GM21576 (cell line): Measurements from ENCODE around the gene ERBB4.

ENCODE experiments used
- ATAC-seq: cut with Tn5 transposase; IDR thresholded peaks from one replicate; pipeline ENCODE4 v1.9.1; 2021; ENCODE audit warnings: mild to moderate bottlenecking, moderate library complexity; ENCODE audit not compliant: unreplicated experiment

ERBB4 gene

DNA sequence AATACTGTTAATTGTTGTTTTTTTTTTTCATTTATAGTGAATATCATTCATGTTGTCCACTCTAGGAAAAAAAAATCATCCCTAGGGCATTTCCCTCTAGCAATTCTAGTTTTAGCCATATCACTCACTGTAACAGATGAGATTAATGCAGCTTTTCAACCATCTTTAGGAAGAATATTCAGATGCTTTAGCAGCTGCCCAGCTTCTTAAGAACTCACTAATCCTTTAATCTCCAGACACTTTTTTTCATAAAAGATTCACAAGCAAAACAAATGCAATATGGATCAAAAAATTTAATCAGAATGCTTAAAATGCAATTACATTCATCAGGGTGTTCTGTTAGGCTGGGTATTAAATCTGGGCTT is 692.6 kb downstream of the ERBB4 start:
- ATAC-seq: no peak

- no peak for ATAC-seq
These were observed 693.1 kb downstream of the ERBB4 start for GRCh38 chr2:211845338-211846035.

DNA sequence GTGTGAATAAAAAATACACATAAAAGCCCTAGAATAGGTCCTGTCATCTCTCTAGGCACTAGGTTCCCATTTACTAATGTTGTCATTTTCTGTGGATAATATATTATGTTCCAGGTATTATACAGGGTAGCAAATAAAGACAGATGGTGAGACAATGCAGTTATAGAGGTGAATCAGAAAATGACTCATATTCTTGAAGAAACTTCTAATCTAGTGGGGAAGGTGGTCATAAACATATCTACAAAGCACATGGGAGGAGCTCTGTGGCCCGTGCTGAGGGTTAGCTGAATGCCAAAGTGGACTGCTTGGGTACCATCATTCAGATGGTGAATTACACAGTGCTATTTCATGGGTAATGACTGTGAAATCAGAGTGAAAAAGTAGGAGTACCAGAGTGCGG is 700.9 kb downstream of the ERBB4 start:
- ATAC-seq: no peak

DNA sequence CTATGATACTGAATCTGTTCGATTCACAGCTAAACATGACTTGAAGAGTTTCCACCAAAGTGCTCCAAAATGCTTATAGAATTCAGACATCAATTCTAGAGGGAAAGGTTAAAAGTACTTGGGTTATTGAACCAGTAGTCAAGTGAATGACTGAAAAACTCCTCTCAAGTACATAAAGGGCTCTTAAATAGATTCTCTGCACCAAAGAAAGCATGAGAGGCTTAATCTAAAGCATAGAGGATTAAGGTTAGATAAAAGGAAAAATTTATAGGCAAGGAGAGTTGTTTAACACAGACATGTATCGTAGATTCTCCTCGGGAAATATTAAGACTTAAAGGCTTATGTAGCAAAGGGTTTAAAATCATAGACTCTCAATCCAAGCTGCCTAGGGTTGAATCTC is 701.4 kb downstream of the ERBB4 start:
- ATAC-seq: no peak

DNA sequence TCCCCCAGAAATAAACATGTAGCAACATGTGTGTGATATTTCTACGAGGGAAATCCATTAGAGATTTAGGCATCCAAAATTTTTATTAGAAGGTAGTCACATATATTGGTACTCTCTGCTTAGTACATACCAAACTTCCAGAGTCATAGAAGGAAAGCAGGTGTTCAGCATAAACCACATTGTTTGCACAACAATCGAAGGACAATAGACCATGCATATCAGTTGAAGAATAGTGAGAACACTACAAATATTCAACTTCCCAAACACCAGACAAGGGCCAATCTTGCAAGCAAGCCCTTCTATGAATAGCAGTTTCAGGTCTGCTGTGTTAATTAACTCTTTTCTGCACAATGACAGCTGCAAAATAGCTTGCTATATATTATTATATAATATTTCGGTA is 702.2 kb downstream of the ERBB4 start:
- ATAC-seq: no peak

- no peak for ATAC-seq
These were observed 702.9 kb downstream of the ERBB4 start for GRCh38 chr2:211835695-211836094.

GRCh38 chr2:211833582-211834279 is 704.9 kb downstream of the ERBB4 start:
- ATAC-seq: no peak

DNA sequence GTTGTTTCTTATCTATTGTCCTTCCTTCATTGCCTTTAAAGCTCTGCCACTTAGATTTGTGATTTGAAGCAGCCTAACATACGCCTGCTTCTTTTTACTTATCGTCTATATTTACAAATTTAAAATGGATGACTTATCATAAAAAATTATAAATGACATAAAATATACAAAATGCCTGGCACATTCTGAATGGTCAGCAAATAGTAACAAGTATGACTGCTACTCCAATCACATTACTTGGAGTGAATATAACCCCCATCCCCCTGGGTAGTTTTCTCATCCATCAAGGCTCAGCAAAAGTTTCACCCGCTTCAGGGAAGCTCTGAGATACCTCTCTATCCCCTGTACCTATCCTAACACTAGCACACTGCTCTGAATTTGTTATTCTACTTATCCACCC is 708.9 kb downstream of the ERBB4 start:
- ATAC-seq: no peak

DNA sequence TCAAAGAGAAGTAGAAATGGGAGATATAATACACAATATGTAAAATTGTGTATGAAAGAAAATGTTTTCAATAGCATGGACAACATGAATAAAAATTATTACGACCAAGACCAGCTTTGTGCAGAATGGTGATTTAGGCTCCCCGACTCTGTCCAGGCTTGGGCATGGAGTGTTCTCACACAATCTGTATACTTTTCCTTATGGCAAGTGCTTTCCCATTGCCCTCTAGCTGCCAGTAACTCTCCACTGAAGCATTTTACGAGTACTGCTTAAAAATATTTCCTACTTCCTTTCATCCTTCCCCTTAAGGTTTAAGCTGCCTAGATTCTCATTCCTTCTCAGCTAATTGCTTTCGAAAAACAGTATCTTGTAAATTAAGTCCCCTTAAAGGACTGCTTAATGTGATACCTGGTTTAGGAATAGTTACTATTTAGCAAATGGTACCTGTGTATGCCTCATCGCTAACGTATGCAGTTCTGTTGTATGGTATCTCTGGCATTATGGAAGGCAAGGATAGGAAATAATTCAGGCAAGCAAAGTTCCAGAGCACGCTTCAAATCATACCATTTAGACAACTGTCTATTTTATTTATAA is 714.6 kb downstream of the ERBB4 start:
- ATAC-seq: no peak

- no peak for ATAC-seq
These were observed 715.8 kb downstream of the ERBB4 start for GRCh38 chr2:211822686-211823335.

- ATAC-seq: no peak
These were observed 721.8 kb downstream of the ERBB4 start for GRCh38 chr2:211816754-211817153.

DNA sequence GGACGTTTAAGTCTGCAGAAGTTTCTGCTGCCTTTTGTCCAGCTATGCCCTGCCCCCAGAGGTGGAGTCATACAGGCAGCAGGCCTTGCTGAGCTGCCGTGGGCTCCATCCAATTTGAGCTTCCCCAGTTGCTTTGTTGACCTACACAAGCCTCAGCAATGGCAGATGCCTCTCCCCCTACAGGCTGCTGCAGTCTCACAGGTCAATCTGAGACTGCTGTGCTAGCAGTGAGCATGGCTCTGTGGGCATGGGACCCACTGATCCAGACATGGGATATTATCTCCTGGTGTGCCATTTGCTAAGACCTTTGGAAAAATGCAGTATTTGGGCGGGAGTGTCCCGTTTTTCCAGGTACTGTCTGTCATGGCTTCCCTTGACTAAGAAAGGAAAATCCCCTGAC is 726.0 kb downstream of the ERBB4 start:
- ATAC-seq: no peak

DNA sequence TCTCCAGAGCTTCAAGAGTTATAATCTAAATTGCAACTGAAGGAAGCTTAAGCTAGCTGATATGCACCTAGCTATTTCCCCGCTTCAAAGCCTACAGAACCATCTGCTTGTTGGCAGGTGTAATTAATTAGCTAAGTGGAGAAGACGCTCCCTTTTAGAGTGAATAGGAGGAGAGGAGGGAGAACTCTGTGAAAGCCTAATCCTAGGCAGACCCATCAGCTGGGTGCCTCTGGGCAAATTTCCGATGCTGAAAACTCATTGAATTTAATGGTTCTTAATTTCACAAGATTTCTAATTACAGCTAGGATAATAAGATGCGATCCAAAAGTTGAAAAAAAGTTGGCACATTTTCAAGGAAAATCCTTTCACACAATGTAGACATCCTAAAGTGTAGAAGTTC is 735.9 kb downstream of the ERBB4 start:
- ATAC-seq: no peak

DNA sequence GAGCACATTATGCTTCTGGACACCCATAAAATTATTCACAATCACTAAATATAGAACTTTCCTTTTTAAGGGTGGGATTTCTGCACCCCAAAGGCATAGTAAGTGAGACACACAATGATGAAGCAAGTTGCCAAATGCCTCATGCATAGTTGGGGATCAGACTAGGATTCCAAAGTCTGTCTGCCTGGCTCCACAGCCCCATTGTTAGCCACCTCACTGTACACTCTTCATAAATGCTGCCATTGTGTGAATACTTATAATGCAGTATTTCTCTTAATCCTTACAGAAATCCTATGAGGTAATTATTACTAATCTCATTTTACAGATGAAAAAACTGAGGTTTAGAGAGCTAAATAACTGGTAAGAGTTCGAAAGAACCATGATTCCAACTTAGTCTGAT is 738.6 kb downstream of the ERBB4 start:
- no peak for ATAC-seq

- ATAC-seq: no peak
These were observed 739.7 kb downstream of the ERBB4 start for GRCh38 chr2:211798868-211799267.

- ATAC-seq: no peak
These were observed 744.9 kb downstream of the ERBB4 start for GRCh38 chr2:211793690-211794089.

- no peak for ATAC-seq
These were observed 748.6 kb downstream of the ERBB4 start for GRCh38 chr2:211789982-211790381.

- no peak for ATAC-seq
These were observed 771.9 kb downstream of the ERBB4 start for GRCh38 chr2:211766689-211767088.

DNA sequence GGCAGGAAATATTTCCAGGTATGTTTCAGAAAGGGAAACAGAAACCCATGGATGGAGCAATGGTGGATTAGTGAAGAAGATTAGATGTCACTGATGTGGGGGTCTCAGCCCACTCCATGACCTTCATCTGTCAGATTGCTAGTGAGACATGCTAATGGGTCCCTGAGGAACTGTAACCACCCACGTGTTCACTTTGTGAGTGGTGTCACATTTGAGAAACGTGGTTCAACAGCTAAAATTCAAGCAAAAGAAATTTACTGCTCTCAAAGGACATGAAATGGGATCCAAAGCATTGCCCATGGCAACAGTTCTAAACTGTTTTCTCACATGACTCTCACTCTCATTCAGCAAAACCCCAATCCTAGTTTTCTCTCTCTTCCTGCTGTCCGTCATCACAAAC is 776.1 kb downstream of the ERBB4 start:
- no peak for ATAC-seq

DNA sequence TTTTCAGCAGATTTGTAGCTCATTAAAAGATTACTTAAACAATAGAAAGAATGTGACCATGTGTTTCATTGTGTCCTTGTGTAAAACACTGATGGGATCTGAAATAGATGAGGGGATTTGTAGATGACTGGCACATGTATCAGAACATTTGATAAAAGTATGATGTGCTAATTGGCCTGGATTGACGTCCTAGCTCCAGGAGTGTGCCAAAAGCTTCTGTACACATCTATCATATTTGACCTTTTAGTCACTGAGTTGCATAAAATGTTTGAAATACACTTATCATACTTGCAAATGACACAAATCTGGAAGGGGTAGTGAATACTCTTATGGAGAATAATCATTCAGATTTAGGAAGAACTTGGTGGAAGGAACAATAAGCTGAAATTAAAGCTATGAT is 778.5 kb downstream of the ERBB4 start:
- no peak for ATAC-seq

GRCh38 chr2:211756266-211756665 is 782.3 kb downstream of the ERBB4 start:
- no peak for ATAC-seq

GRCh38 chr2:211755187-211755586 is 783.4 kb downstream of the ERBB4 start:
- no peak for ATAC-seq
